ENCODE measurements around the gene RPLP2.

The RPLP2 gene

GRCh38 chr11:853682-854448 is 44.1 kb downstream of the RPLP2 start:
- no peak for TF ChIP-seq CTCF (IDR thresholded peaks at IDR 0.05)
- Histone ChIP-seq H3K79me2 (no peaks in the 10 kb centered on the region), H3K4me3 (ENCODE audit: low read depth, low read length) (no peak overlapping the region), H3K27me3 (ENCODE audit: control insufficient read depth, insufficient read depth, low read length) (no peaks in the 10 kb centered on the region), H3K36me3 (ENCODE audit: control insufficient read depth, insufficient read depth, low read length) (no peaks in the 10 kb centered on the region), H2AFZ (no peak overlapping the region), H3K9me3 (ENCODE audit: control insufficient read depth, low read length) (no peaks in the 10 kb centered on the region), H3K4me1 (no peaks in the 10 kb centered on the region), H3K4me2 (ENCODE audit: low read length) (no peak overlapping the region), H3K9ac (no peak overlapping the region), H3K27ac (no peak overlapping the region)

DNA sequence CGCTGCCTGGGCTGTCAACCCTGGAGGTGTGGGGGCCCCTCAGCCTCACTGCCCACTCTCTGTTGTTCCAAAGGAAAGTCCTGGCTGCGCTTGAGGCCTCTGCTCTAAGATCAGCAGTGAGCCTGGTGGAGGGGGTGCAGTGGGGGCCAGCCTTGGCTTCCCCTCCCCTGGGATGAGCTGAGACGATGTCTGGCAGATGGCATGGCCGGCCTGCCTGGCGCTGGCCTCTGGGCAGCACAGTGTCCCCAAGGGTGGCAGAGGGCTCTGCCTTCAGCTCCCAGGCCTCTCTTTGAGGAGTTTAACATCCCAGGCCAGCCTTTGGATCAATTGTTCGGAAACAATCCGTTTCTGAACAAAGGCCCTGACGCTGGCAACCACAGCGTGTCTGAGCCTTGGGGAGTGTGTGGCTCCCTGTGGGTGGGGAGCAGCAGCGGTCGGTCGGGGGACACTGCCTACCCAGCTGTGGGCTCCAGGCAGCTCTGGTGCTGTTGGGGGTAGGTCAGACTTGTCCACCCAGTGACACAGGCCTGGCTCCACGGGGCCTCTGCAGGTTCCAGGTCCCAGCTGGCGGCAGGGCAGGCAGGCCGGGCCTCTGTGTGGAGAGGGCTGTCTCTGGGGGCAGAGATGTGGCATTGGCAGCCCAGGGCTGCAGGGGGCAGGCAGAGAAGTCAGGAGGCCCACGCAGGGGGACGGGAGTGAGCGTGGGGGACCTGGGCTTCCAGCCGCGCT is 45.0 kb downstream of the RPLP2 start:
- no peak overlapping the region for H3K4me2 ChIP-seq (ENCODE audit: low read length)
- no peaks in the 10 kb centered on the region for H3K79me2 ChIP-seq
- no peak overlapping the region for H3K4me3 ChIP-seq (ENCODE audit: low read depth, low read length)
- H3K36me3 ChIP-seq (ENCODE audit: control insufficient read depth, insufficient read depth, low read length): no peaks in the 10 kb centered on the region
- H3K9ac ChIP-seq: no peak overlapping the region
- H3K27ac ChIP-seq: no peak overlapping the region
- no peaks in the 10 kb centered on the region for H3K9me3 ChIP-seq (ENCODE audit: control insufficient read depth, low read length)
- H3K27me3 ChIP-seq (ENCODE audit: control insufficient read depth, insufficient read depth, low read length): no peaks in the 10 kb centered on the region
- H3K4me1 ChIP-seq: no peaks in the 10 kb centered on the region
- no peak overlapping the region for H2AFZ ChIP-seq
- TF ChIP-seq CTCF (IDR thresholded peaks at IDR 0.05): no peak

GRCh38 chr11:855330-855674 is 45.5 kb downstream of the RPLP2 start:
- Histone ChIP-seq H3K79me2 (no peaks in the 10 kb centered on the region), H3K36me3 (ENCODE audit: control insufficient read depth, insufficient read depth, low read length) (no peaks in the 10 kb centered on the region), H3K9me3 (ENCODE audit: control insufficient read depth, low read length) (no peaks in the 10 kb centered on the region), H3K4me1 (no peaks in the 10 kb centered on the region), H3K9ac (no peak overlapping the region), H2AFZ (no peak overlapping the region), H3K27ac (no peak overlapping the region), H3K27me3 (ENCODE audit: control insufficient read depth, insufficient read depth, low read length) (no peaks in the 10 kb centered on the region), H3K4me3 (ENCODE audit: low read depth, low read length) (no peak overlapping the region), H3K4me2 (ENCODE audit: low read length) (no peak overlapping the region)
- TF ChIP-seq CTCF (IDR thresholded peaks at IDR 0.05): no peak

- Histone ChIP-seq H3K27me3 (ENCODE audit: control insufficient read depth, insufficient read depth, low read length) (no peaks in the 10 kb centered on the region), H3K4me3 (ENCODE audit: low read depth, low read length) (no peak overlapping the region), H2AFZ (no peak overlapping the region), H3K9ac (no peak overlapping the region), H3K9me3 (ENCODE audit: control insufficient read depth, low read length) (no peaks in the 10 kb centered on the region), H3K79me2 (no peaks in the 10 kb centered on the region), H3K36me3 (ENCODE audit: control insufficient read depth, insufficient read depth, low read length) (no peaks in the 10 kb centered on the region), H3K4me1 (no peaks in the 10 kb centered on the region), H3K4me2 (ENCODE audit: low read length) (no peak overlapping the region), H3K27ac (no peak overlapping the region)
- no peak for TF ChIP-seq CTCF (IDR thresholded peaks at IDR 0.05)
Observed at GRCh38 chr11:855796-856195, 46.0 kb downstream of the RPLP2 start.
